ENCODE data around the gene HOXB5. TPM values are rescaled to one million over a fixed set of nuclear protein-coding genes. Genes with fewer than 3 reads are reported as not detected.

Gene HOXB5
- total RNA-seq, 1 experiment from 2014 or later, result 0.95 TPM

DNA sequence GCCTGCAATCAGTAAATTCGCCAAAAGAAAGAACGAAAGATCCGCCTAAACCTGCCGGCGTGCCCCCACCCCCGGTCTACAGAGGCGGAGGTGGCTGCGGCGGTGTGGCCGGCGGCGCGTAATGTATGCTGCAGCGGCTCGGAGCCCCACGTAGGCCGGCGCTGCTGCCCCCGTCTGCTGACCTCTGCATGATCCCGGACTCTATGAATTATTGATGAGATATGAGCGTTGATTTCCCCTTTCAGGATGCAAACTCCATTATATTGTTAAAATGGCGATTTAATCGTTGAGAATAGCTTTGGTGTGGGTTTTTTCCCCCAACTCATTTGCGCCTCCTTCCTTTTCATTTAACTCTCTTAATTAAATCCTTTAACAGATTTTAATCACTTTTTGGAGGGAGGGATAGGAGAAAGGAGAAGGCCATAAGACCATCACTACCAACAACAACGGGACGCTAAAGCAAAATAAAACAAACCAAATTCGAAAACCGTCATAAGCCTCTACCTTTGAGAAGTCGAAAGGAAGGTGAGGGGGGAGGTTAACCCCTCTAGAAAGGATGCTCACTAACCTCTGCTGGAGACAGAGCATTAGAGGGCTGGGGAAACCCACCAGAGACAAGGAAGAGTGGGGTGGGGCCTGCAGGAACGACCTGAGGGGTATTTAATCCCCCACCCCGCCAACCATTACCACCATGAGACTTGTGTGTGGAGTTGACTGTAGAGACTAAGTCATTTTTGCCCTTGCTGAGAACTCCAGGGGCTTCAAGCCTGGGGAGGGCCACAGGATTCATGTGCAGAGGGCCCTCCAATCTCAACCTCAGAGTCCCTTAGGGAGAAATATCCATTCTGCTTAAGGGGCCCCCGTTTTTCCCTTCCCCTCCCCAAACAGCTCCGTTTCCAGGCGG, 7.0 kb downstream of the HOXB5 start:
- Histone ChIP-seq H3K4me3 (ENCODE audit: low read length) (peak overlapping the region; percentile 83; the same call in 1 of the 2 replicates), H4K20me1 (ENCODE audit: low read length) (no peaks in the 10 kb centered on the region), H3K4me2 (ENCODE audit: low read length) (peak overlapping the region; percentile 97), H3K4me1 (ENCODE audit: insufficient read depth, low read length) (peaks cover 22% of the 10 kb centered on the region), H3K79me2 (ENCODE audit: low read length) (0 out of 2 replicates have a peak, but pooled peaks cover 6% of the 10 kb centered on the region), H2AFZ (ENCODE audit: low read length) (peak overlapping the region; percentile 93; the same call in 1 of the 2 replicates), H3K27me3 (ENCODE audit: low read length) (no peaks in the 10 kb centered on the region), H3K9me2 (replicated peaks; ENCODE audit: low read length) (no peaks in the 10 kb centered on the region), H3K27ac (ENCODE audit: low read length) (no peak overlapping the region), H3F3A (ENCODE audit: low read length, unreplicated experiment) (no peaks in the 10 kb centered on the region), H3K9me3 (ENCODE audit: low read length) (no peaks in the 10 kb centered on the region), H3K9ac (ENCODE audit: low read length) (peak overlapping the region; percentile 68; the same call in 1 of the 2 replicates), H3K36me3 (ENCODE audit: low read depth, low read length) (no peaks in the 10 kb centered on the region)
- ATAC-seq (no peak), DNase-seq (no peak)
- no TSS peak for BruUV-seq (replicated peaks)
- ChIA-PET CTCF (interaction anchor here (0.6 to 1.0 kb wide), 2 partner anchors 235 to 251 kb away, joined by 3 read pairs; no protein-coding TSS in a partner anchor), POLR2A (ENCODE audit: unreplicated experiment) (interaction anchor here (1.1 kb wide), 1 partner anchor 114 kb away, joined by 5 read pairs; no protein-coding TSS in a partner anchor)
- no peak for TF ChIP-seq EZH2phosphoT487 (IDR thresholded peaks at IDR 0.05; ENCODE audit: borderline replicate concordance, low read length)
- TF ChIP-seq EZH2 (IDR thresholded peaks at IDR 0.05; ENCODE audit: low read length, unreplicated experiment), result no peak
- TF ChIP-seq, protein P1, sequence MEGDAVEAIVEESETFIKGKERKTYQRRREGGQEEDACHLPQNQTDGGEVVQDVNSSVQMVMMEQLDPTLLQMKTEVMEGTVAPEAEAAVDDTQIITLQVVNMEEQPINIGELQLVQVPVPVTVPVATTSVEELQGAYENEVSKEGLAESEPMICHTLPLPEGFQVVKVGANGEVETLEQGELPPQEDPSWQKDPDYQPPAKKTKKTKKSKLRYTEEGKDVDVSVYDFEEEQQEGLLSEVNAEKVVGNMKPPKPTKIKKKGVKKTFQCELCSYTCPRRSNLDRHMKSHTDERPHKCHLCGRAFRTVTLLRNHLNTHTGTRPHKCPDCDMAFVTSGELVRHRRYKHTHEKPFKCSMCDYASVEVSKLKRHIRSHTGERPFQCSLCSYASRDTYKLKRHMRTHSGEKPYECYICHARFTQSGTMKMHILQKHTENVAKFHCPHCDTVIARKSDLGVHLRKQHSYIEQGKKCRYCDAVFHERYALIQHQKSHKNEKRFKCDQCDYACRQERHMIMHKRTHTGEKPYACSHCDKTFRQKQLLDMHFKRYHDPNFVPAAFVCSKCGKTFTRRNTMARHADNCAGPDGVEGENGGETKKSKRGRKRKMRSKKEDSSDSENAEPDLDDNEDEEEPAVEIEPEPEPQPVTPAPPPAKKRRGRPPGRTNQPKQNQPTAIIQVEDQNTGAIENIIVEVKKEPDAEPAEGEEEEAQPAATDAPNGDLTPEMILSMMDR (conservative IDR thresholded peaks at IDR 0.05; ENCODE audit: low read depth, low read length), result no peak
- intact Hi-C loops (cut with micrococcal nuclease), result no loop called here

DNA sequence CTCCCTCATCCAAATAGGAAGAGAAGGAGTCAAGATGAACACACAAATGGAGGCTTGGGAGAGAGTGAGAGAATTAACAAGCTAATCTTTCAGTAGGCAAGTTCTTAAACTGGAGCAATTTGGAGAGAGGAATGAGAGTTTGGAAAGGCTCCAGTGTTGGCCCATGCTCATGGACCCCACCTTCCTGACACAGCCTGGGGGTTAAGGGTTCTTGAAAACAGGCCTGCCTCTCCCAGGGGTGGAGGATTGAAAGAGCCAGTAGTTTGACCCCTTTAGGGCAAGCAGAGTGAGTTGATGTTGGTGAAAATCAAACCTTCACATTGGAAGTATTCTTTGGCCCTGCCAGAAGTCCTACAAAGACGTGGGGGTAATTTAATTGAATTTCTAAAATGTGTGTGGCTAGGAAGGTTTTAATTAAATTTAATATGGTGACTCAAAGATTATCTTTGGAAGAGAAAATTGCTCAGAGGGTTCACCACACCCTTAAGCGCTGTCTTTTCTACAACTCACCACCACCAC, 9.3 kb downstream of the HOXB5 start:
- H3K79me2 ChIP-seq (ENCODE audit: low read length), result 0 out of 2 replicates have a peak, but pooled peaks cover 6% of the 10 kb centered on the region
- H3K4me1 ChIP-seq (ENCODE audit: insufficient read depth, low read length), result peaks cover 22% of the 10 kb centered on the region
- H4K20me1 ChIP-seq (ENCODE audit: low read length), result no peaks in the 10 kb centered on the region
- H3K27ac ChIP-seq (ENCODE audit: low read length), result no peak overlapping the region
- ATAC-seq, result no peak
- intact Hi-C loops (cut with micrococcal nuclease), result no loop called here
- ChIA-PET POLR2A (ENCODE audit: unreplicated experiment) (no interaction called here), CTCF (no interaction called here)
- TF ChIP-seq EZH2phosphoT487 (IDR thresholded peaks at IDR 0.05; ENCODE audit: borderline replicate concordance, low read length) (no peak), EZH2 (IDR thresholded peaks at IDR 0.05; ENCODE audit: low read length, unreplicated experiment) (no peak)
- TF ChIP-seq, protein P1 (conservative IDR thresholded peaks at IDR 0.05; ENCODE audit: low read depth, low read length), result no peak
- H3F3A ChIP-seq (ENCODE audit: low read length, unreplicated experiment), result no peaks in the 10 kb centered on the region
- H3K9me3 ChIP-seq (ENCODE audit: low read length), result no peaks in the 10 kb centered on the region
- DNase-seq, result no peak
- H3K4me3 ChIP-seq (ENCODE audit: low read length), result peak overlapping the region; percentile 83
- H3K36me3 ChIP-seq (ENCODE audit: low read depth, low read length), result no peaks in the 10 kb centered on the region
- no peak overlapping the region for H3K9ac ChIP-seq (ENCODE audit: low read length)
- H3K27me3 ChIP-seq (ENCODE audit: low read length), result no peaks in the 10 kb centered on the region
- BruUV-seq (replicated peaks), result TSS peak; percentile 27
- peak overlapping the region; percentile 97 for H3K4me2 ChIP-seq (ENCODE audit: low read length)
- H2AFZ ChIP-seq (ENCODE audit: low read length), result no peak overlapping the region
- H3K9me2 ChIP-seq (replicated peaks; ENCODE audit: low read length), result no peaks in the 10 kb centered on the region

All from PC-3 (cell line).